Measurements from ENCODE around the gene CALM1.

The CALM1 gene

DNA sequence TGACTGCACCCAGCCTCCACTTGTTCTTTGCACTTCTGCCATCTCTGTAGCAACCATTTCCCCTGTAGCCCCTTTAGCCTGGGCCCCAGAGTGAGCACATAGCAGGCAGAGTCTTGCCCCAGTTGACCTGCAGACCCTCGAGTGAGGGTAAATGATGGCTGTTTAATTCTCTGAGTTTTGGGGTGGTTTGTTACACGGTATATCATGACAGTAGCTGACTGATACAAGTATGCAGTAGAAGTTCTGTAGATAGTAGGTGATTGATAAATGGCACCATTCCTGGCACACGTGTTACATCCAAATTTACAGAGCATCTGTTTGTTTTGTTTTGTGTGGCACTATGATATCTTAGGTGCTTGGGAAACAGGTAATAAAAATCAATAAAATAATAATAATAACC, 32.4 kb downstream of the CALM1 start:
- no peak for TF ChIP-seq ZFX (IDR thresholded peaks at IDR 0.05; ENCODE audit: borderline replicate concordance)
- TF ChIP-seq, protein P1, sequence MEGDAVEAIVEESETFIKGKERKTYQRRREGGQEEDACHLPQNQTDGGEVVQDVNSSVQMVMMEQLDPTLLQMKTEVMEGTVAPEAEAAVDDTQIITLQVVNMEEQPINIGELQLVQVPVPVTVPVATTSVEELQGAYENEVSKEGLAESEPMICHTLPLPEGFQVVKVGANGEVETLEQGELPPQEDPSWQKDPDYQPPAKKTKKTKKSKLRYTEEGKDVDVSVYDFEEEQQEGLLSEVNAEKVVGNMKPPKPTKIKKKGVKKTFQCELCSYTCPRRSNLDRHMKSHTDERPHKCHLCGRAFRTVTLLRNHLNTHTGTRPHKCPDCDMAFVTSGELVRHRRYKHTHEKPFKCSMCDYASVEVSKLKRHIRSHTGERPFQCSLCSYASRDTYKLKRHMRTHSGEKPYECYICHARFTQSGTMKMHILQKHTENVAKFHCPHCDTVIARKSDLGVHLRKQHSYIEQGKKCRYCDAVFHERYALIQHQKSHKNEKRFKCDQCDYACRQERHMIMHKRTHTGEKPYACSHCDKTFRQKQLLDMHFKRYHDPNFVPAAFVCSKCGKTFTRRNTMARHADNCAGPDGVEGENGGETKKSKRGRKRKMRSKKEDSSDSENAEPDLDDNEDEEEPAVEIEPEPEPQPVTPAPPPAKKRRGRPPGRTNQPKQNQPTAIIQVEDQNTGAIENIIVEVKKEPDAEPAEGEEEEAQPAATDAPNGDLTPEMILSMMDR (IDR thresholded peaks at IDR 0.05), result no peak
- no peak overlapping the region for H3K27ac ChIP-seq

DNA sequence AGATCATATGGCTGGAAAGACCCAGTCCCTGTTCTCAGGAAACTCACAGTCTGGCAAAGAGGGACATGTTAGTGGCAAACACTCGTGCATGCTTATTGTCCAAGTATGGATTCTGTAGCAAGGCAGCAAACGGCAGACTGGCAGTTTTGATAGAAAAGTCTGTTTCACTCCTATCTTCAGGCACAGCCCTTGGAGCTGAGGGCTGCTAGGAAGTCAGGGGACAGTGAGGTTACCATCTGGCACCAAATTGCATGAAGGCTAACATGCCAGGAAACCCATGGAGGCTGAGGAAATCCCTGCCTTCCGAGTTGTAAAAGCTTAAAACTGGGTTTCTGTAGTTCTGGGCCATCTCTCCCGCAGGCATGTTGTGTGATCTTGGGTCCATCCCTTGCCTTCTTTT, 32.9 kb downstream of the CALM1 start:
- no peak overlapping the region for H3K27ac ChIP-seq
- TF ChIP-seq ZFX (IDR thresholded peaks at IDR 0.05; ENCODE audit: borderline replicate concordance), result no peak
- TF ChIP-seq, protein P1 (IDR thresholded peaks at IDR 0.05), result no peak

DNA sequence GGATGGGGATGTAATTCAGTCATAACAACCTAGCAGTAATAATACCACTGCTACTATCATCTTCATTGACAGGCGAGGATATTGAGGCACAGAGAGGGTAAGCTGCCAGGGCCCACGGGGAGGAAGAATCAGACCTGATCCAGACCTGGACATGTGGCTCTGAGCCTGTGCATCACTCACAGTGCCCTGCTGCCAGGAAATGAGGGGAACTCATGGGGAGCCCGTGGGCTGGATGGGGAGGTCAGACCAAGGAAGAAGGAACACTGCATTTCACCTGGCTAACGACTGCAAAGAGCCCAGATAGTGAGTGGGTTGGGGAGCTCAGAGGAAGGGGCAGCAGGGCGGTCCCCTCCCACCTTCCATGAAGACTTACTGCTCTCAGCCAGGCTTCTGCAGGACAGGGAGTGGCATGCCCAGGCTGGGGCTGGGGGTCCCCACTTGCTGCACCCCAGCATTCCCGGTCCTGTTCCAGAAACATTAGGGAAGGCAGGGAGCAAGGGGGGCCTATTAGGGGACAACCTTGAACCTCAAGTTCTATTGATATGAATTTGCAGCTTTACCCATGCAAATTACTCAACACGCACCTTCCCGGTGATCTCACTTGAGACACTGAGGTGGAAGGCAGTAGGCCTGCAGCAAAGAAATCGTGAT, 37.7 kb downstream of the CALM1 start:
- TF ChIP-seq, protein P1 (IDR thresholded peaks at IDR 0.05), result no peak
- no peak for TF ChIP-seq ZFX (IDR thresholded peaks at IDR 0.05; ENCODE audit: borderline replicate concordance)
- no peak overlapping the region for H3K27ac ChIP-seq

DNA sequence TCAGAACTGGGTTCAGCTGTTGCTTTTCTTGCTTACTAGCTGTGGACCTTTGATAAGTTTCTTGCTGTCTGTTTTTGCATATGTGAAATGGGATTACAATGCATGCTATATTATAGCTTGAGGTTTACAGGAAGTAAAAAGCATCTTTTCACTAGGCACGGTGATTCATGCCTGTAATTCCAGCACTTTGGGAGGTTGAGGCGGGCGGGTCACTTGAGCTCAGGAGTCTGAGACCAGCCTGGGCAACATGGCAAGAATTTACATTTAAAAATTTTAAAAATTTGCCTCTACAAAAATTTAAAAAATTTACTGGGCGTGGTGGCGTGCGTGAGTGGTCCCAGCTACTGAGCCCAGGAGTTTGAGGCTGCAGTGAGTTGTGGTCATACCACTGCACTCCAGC, 42.0 kb downstream of the CALM1 start:
- H3K27ac ChIP-seq, result no peak overlapping the region
- no peak for TF ChIP-seq ZFX (IDR thresholded peaks at IDR 0.05; ENCODE audit: borderline replicate concordance)
- TF ChIP-seq, protein P1 (IDR thresholded peaks at IDR 0.05), result no peak

DNA sequence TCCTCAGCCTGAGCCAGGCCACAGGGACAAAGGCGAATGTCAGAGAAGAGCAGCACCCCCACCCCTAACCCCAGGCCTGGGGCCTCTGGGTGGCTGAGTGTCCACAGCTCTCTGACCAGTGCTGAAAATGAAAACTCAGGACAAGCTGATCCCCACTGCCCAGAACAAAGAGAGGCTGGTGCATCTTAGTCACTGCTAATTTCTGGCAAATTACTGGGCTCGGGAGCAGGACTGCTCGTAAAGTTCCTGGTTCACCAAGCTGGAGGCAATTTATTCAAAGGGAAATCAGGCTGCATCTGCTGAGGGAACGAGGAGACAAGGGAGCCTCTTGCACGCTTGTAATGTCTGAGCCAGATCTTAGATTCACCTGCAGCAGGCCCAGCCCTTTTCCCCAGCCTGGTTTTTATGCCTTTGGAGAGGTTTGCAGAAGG, 43.2 kb downstream of the CALM1 start:
- no peak overlapping the region for H3K27ac ChIP-seq
- TF ChIP-seq, protein P1 (IDR thresholded peaks at IDR 0.05), result no peak
- TF ChIP-seq ZFX (IDR thresholded peaks at IDR 0.05; ENCODE audit: borderline replicate concordance), result no peak

DNA sequence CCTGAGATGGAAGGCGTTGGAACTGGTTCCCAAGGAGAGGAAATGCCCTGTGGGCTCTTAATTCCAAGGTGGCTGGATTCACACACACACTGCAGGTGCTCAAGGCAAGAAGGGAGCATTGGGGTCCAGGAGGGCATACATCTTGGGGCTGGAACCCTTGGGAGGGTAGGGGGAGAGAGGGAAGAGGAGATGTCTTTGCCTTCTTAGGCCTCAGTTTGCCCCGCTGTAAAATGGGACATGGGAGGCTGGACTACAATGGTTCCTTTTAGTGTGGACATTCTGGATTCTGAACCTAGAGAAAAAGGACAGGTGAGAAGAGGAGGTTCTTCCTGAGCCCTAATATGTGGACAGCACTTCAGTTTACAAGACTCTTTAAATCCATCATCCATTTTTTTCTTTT, 43.8 kb downstream of the CALM1 start:
- no peak overlapping the region for H3K27ac ChIP-seq

DNA sequence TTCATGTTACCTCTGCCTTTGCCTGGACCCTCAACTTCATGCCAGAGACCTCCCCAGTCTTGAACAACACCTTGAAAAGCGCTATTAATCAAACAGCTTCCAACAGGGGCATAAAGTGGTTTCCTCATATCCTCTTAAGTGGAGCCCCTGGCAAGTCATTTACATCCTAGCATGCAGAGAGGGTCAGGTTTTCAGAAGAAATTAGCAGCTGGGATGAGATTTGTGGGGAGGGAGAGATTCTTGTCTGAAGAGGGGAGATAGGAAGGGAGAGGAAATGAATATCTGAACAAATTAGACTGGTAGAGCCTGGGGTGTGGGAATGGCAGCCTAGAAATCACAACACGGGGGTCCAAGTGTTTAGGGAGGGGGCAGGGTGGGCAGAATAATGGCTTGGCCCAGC, 45.6 kb downstream of the CALM1 start:
- H3K27ac ChIP-seq, result no peak overlapping the region
- TF ChIP-seq ZFX (IDR thresholded peaks at IDR 0.05; ENCODE audit: borderline replicate concordance), result no peak
- TF ChIP-seq, protein P1 (IDR thresholded peaks at IDR 0.05), result no peak

More for the DNA sequence above, 43.8 kb downstream of the CALM1 start:
- TF ChIP-seq ZFX (IDR thresholded peaks at IDR 0.05; ENCODE audit: borderline replicate concordance), result no peak
- TF ChIP-seq, protein P1 (IDR thresholded peaks at IDR 0.05), result no peak
